Astrocyte (in vitro differentiated cells and primary cell): ENCODE data around the gene SLC26A6. TPM values are rescaled to one million over a fixed set of nuclear protein-coding genes. Genes with fewer than 3 reads are reported as not detected.

Experiments used
- DNase-seq: peaks from one replicate; pipeline ENCODE4 v3.0.0-alpha.2; 2010; ENCODE audit warnings: low read depth
- FAIRE-seq: peaks from 2 replicates; lab custom pipeline; 2011; peaks lifted over from hg19 to GRCh38; lab: Jason Lieb, UNC
- H2AFZ ChIP-seq: 2 replicates; pipeline ENCODE4 v1.6.0; 2012; ENCODE audit warnings: low read depth, low read length, inconsistent platforms
- H3K27ac ChIP-seq: 2 replicates; pipeline ENCODE4 v1.5.1; 2011; ENCODE audit warnings: low read depth, low read length, inconsistent platforms
- H3K27me3 ChIP-seq: 2 replicates; pipeline ENCODE4 v1.6.0; 2011; ENCODE audit warnings: low read length, inconsistent platforms; ENCODE audit not compliant: insufficient read depth
- H3K36me3 ChIP-seq: 2 replicates; pipeline ENCODE4 v1.5.1; 2011; ENCODE audit warnings: low read length, inconsistent platforms; ENCODE audit not compliant: insufficient read depth
- H3K4me1 ChIP-seq: 2 replicates; pipeline ENCODE4 v1.5.1; 2011; ENCODE audit warnings: low read length, inconsistent platforms; ENCODE audit not compliant: insufficient read depth
- H3K4me2 ChIP-seq: 2 replicates; pipeline ENCODE4 v1.6.0; 2012; ENCODE audit warnings: low read length, inconsistent platforms
- H3K4me3 ChIP-seq: 2 replicates; pipeline ENCODE4 v1.5.1; 2011; ENCODE audit warnings: low read depth, mild to moderate bottlenecking, low read length, inconsistent platforms; ENCODE audit not compliant: insufficient read depth
- H3K79me2 ChIP-seq: 2 replicates; pipeline ENCODE4 v1.6.0; 2012; ENCODE audit warnings: mild to moderate bottlenecking, low read length, inconsistent platforms; ENCODE audit not compliant: insufficient read depth
- H3K9ac ChIP-seq: 2 replicates; pipeline ENCODE4 v1.6.0; 2012; ENCODE audit warnings: mild to moderate bottlenecking, low read length, inconsistent platforms
- H3K9me3 ChIP-seq: 2 replicates; pipeline ENCODE4 v1.5.1; 2012; ENCODE audit warnings: low read depth, mild to moderate bottlenecking, low read length, inconsistent platforms; ENCODE audit not compliant: insufficient read depth
- H4K20me1 ChIP-seq: 2 replicates; pipeline ENCODE4 v1.6.0; 2012; ENCODE audit warnings: low read length, inconsistent platforms; ENCODE audit not compliant: insufficient read depth
- H3K27ac Mint-ChIP-seq: one replicate; pipeline ENCODE4 v1.8.0; 2021; ENCODE audit warnings: mild to moderate bottlenecking, mixed read lengths; ENCODE audit not compliant: unreplicated experiment
- H3K27me3 Mint-ChIP-seq: one replicate; pipeline ENCODE4 v1.8.0; 2021; ENCODE audit warnings: low read depth, mixed read lengths; ENCODE audit not compliant: unreplicated experiment
- H3K36me3 Mint-ChIP-seq: one replicate; pipeline ENCODE4 v1.8.0; 2021; ENCODE audit warnings: low read depth, mixed read lengths; ENCODE audit not compliant: unreplicated experiment
- H3K4me1 Mint-ChIP-seq: one replicate; pipeline ENCODE4 v1.8.0; 2021; ENCODE audit warnings: low read depth, mixed read lengths; ENCODE audit not compliant: unreplicated experiment
- H3K4me3 Mint-ChIP-seq: one replicate; pipeline ENCODE4 v1.8.0; 2021; ENCODE audit warnings: mild to moderate bottlenecking, moderate library complexity, mixed read lengths; ENCODE audit not compliant: unreplicated experiment
- H3K9me3 Mint-ChIP-seq: one replicate; pipeline ENCODE4 v1.8.0; 2021; ENCODE audit warnings: mild to moderate bottlenecking, mixed read lengths; ENCODE audit not compliant: unreplicated experiment
- EZH2 ChIP-seq: IDR thresholded peaks from 2 replicates; pipeline ENCODE4 v1.6.1; 2012; ENCODE audit warnings: mild to moderate bottlenecking, low read length, inconsistent platforms; ENCODE audit not compliant: insufficient read depth
- total RNA-seq: library from RNA; stranded (reverse); gene quantifications from 2 replicates; pipeline ENCODE4 v1.2.1, GENCODE V29; 2021
- TF ChIP-seq, protein P1 (sequence below): IDR thresholded peaks from 2 replicates; pipeline ENCODE4 v1.5.1; 2011; ENCODE audit warnings: low read depth, mild to moderate bottlenecking, inconsistent platforms, low read length, moderate library complexity; ENCODE audit not compliant: insufficient read depth

The SLC26A6 gene
- total RNA-seq, 1 donor from 2014 or later, result 32.0 TPM

- FAIRE-seq, result no peak
- H3K4me1 ChIP-seq, result no peaks in the 10 kb centered on the region
Measured at GRCh38 chr3:48648188-48648850, 13.1 kb upstream of the SLC26A6 start.

DNA sequence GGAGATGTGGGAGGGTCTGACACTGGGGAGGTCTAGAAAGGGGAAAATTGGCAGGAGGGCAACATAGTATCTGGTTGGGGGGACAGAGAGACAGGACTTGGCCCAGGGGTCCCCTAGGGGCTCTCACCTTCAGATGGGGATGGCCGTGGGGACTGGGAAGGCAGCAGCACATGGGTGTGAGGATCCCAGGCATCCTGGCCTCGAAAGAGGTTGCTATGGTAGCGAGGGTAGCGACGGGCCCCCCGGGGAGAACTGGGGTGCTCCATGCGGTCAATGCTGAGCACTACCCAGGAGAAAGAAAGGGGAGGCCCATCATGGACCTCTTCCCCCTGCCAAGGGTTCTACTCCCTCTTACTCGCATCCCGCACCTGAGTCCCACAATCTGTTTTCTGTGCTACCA, 12.5 kb upstream of the SLC26A6 start:
- H3K9ac ChIP-seq, result no peak overlapping the region
- H3K27ac ChIP-seq, result no peak overlapping the region
- no peak for TF ChIP-seq EZH2
- TF ChIP-seq, protein P1, sequence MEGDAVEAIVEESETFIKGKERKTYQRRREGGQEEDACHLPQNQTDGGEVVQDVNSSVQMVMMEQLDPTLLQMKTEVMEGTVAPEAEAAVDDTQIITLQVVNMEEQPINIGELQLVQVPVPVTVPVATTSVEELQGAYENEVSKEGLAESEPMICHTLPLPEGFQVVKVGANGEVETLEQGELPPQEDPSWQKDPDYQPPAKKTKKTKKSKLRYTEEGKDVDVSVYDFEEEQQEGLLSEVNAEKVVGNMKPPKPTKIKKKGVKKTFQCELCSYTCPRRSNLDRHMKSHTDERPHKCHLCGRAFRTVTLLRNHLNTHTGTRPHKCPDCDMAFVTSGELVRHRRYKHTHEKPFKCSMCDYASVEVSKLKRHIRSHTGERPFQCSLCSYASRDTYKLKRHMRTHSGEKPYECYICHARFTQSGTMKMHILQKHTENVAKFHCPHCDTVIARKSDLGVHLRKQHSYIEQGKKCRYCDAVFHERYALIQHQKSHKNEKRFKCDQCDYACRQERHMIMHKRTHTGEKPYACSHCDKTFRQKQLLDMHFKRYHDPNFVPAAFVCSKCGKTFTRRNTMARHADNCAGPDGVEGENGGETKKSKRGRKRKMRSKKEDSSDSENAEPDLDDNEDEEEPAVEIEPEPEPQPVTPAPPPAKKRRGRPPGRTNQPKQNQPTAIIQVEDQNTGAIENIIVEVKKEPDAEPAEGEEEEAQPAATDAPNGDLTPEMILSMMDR, result no peak
- no peak overlapping the region for H3K4me3 Mint-ChIP-seq
- H3K4me2 ChIP-seq, result no peak overlapping the region
- FAIRE-seq (no peak), DNase-seq (no peak)
- peaks cover 19% of the 10 kb centered on the region for H3K36me3 Mint-ChIP-seq
- no peaks in the 10 kb centered on the region for H4K20me1 ChIP-seq
- H3K4me1 ChIP-seq, result no peaks in the 10 kb centered on the region
- no peaks in the 10 kb centered on the region for H3K9me3 ChIP-seq
- no peak overlapping the region for H3K4me3 ChIP-seq
- H3K27ac Mint-ChIP-seq, result no peak overlapping the region
- no peaks in the 10 kb centered on the region for H3K27me3 ChIP-seq
- H3K36me3 ChIP-seq, result no peaks in the 10 kb centered on the region
- H3K27me3 Mint-ChIP-seq, result peaks cover 16% of the 10 kb centered on the region
- H3K4me1 Mint-ChIP-seq, result no peaks in the 10 kb centered on the region
- H2AFZ ChIP-seq, result no peak overlapping the region
- no peaks in the 10 kb centered on the region for H3K79me2 ChIP-seq
- H3K9me3 Mint-ChIP-seq, result no peaks in the 10 kb centered on the region

More at GRCh38 chr3:48648188-48648850, 13.1 kb upstream of the SLC26A6 start:
- no peaks in the 10 kb centered on the region for H3K4me1 Mint-ChIP-seq
- peaks cover 17% of the 10 kb centered on the region for H3K27me3 Mint-ChIP-seq
- H3K9ac ChIP-seq, result no peak overlapping the region
- H3K27ac ChIP-seq, result no peak overlapping the region
- no peaks in the 10 kb centered on the region for H3K36me3 ChIP-seq
- no peak overlapping the region for H2AFZ ChIP-seq
- TF ChIP-seq EZH2, result no peak
- TF ChIP-seq, protein P1, result no peak
- no peaks in the 10 kb centered on the region for H3K79me2 ChIP-seq
- no peak overlapping the region for H3K4me3 ChIP-seq
- no peak overlapping the region for H3K4me3 Mint-ChIP-seq
- H3K27me3 ChIP-seq, result no peaks in the 10 kb centered on the region
- no peak overlapping the region for H3K4me2 ChIP-seq
- H3K9me3 ChIP-seq, result no peaks in the 10 kb centered on the region
- no peaks in the 10 kb centered on the region for H3K9me3 Mint-ChIP-seq
- H3K27ac Mint-ChIP-seq, result no peak overlapping the region
- peaks cover 18% of the 10 kb centered on the region for H3K36me3 Mint-ChIP-seq
- DNase-seq, result no peak
- H4K20me1 ChIP-seq, result no peaks in the 10 kb centered on the region

GRCh38 chr3:48644898-48645760, 9.9 kb upstream of the SLC26A6 start:
- Histone ChIP-seq H3K36me3 (no peaks in the 10 kb centered on the region), H3K79me2 (no peaks in the 10 kb centered on the region), H3K4me1 (no peaks in the 10 kb centered on the region), H3K9me3 (no peaks in the 10 kb centered on the region), H3K9ac (no peak overlapping the region), H4K20me1 (no peaks in the 10 kb centered on the region), H3K4me3 (no peak overlapping the region), H3K27me3 (no peaks in the 10 kb centered on the region), H3K27ac (no peak overlapping the region), H3K4me2 (no peak overlapping the region), H2AFZ (no peak overlapping the region)
- DNase-seq (no peak), FAIRE-seq (no peak)
- Mint-ChIP-seq H3K36me3 (peaks cover 12% of the 10 kb centered on the region), H3K27ac (no peak overlapping the region), H3K27me3 (peaks cover 11% of the 10 kb centered on the region), H3K4me1 (no peaks in the 10 kb centered on the region), H3K4me3 (no peak overlapping the region), H3K9me3 (no peaks in the 10 kb centered on the region)
- no peak for TF ChIP-seq EZH2
- TF ChIP-seq, protein P1, result no peak
